Glutamatergic neuron (in vitro differentiated cells): ENCODE results near the gene CDR2L. TPM values are rescaled to one million over a fixed set of nuclear protein-coding genes. Genes with fewer than 3 reads are reported as not detected.

ENCODE experiments used
- DNase-seq: peaks from one replicate; pipeline ENCODE4 v3.0.0; 2022
- H3K27ac Mint-ChIP-seq: one replicate; pipeline ENCODE4 v1.8.0; 2020; ENCODE audit warnings: mild to moderate bottlenecking, mixed read lengths, inconsistent platforms; ENCODE audit not compliant: unreplicated experiment
- H3K27me3 Mint-ChIP-seq: one replicate; pipeline ENCODE4 v1.8.0; 2020; ENCODE audit warnings: mild to moderate bottlenecking, moderate library complexity, mixed read lengths, inconsistent platforms; ENCODE audit not compliant: unreplicated experiment
- H3K36me3 Mint-ChIP-seq: one replicate; pipeline ENCODE4 v1.8.0; 2020; ENCODE audit warnings: mild to moderate bottlenecking, mixed read lengths, inconsistent platforms; ENCODE audit not compliant: unreplicated experiment
- H3K4me1 Mint-ChIP-seq: one replicate; pipeline ENCODE4 v1.8.0; 2020; ENCODE audit warnings: mild to moderate bottlenecking, low read depth, mixed read lengths, inconsistent platforms; ENCODE audit not compliant: unreplicated experiment
- H3K4me3 Mint-ChIP-seq: one replicate; pipeline ENCODE4 v1.8.0; 2020; ENCODE audit warnings: mild to moderate bottlenecking, mixed read lengths, inconsistent platforms; ENCODE audit not compliant: unreplicated experiment
- H3K9me3 Mint-ChIP-seq: one replicate; pipeline ENCODE4 v1.8.0; 2020; ENCODE audit warnings: mild to moderate bottlenecking, moderate library complexity, mixed read lengths, inconsistent platforms; ENCODE audit not compliant: unreplicated experiment
- total RNA-seq: library from RNA; stranded (reverse); fragmentation: NEBNext Ultra II Directional; extraction: Animal tissue kit (Norgen Biotek cat#: 25700); gene quantifications from one replicate; pipeline ENCODE4 v1.2.1, GENCODE V29; 2021; ENCODE audit not compliant: unreplicated experiment
- TF ChIP-seq, protein P1 (sequence below): fragments of 200-600 bp; sonication (generic); IDR thresholded peaks from one replicate; pipeline ENCODE4 v1.5.0; 2021; ENCODE audit not compliant: partially characterized antibody, unreplicated experiment

The CDR2L gene
- total RNA-seq, 1 donor from 2014 or later: 59.4 TPM

DNA sequence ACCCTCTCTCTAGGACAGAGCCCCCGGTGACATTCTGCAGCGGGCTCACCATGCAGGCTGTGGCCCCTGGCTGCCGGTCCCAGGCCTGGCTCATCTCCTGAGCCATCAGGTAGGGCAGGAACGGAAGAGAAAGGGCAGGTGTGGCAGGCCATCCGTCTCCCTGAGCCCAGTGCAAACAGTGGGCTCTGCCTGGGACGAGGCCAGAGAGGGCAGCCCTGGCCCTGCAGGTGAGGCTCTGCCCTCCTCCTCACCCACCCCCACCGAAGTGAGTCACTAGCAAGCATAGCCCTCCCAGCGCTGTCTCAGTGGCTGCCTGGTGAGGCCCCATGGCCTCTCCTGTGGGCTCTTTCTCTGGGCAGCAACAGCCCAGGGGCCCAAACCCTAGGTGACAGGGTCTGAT lies 37.2 kb upstream of the CDR2L start:
- TF ChIP-seq, protein P1, sequence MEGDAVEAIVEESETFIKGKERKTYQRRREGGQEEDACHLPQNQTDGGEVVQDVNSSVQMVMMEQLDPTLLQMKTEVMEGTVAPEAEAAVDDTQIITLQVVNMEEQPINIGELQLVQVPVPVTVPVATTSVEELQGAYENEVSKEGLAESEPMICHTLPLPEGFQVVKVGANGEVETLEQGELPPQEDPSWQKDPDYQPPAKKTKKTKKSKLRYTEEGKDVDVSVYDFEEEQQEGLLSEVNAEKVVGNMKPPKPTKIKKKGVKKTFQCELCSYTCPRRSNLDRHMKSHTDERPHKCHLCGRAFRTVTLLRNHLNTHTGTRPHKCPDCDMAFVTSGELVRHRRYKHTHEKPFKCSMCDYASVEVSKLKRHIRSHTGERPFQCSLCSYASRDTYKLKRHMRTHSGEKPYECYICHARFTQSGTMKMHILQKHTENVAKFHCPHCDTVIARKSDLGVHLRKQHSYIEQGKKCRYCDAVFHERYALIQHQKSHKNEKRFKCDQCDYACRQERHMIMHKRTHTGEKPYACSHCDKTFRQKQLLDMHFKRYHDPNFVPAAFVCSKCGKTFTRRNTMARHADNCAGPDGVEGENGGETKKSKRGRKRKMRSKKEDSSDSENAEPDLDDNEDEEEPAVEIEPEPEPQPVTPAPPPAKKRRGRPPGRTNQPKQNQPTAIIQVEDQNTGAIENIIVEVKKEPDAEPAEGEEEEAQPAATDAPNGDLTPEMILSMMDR: no peak
- Mint-ChIP-seq H3K27ac (no peak overlapping the region), H3K4me1 (no peaks in the 10 kb centered on the region), H3K27me3 (peaks cover 12% of the 10 kb centered on the region), H3K4me3 (no peak overlapping the region), H3K36me3 (no peaks in the 10 kb centered on the region), H3K9me3 (peaks cover 2% of the 10 kb centered on the region)
- DNase-seq: no peak

DNA sequence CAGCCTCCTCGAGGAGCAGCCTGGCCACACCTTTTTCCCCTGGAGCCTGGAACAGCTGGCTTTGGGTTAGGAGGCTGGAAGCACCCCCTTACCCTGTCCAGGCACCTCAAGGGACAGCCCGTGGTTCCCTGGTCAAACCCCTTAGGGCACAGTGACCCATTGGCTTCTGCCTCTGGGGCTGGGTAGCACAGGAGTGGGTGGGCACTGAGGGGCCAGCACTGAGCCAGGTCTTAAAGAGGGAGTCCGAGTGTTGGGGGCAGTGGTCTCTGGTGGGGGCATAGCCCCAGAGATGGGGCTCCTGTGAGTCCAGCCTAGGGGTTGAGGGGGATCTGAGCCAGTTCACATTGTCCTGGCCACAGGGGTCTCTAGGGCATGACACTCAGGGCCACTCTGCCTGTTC lies 36.4 kb upstream of the CDR2L start:
- Mint-ChIP-seq H3K4me1 (no peaks in the 10 kb centered on the region), H3K27ac (no peak overlapping the region), H3K9me3 (peaks cover 2% of the 10 kb centered on the region), H3K27me3 (peaks cover 8% of the 10 kb centered on the region), H3K4me3 (no peak overlapping the region), H3K36me3 (no peaks in the 10 kb centered on the region)
- DNase-seq: no peak
- TF ChIP-seq, protein P1: no peak

DNA sequence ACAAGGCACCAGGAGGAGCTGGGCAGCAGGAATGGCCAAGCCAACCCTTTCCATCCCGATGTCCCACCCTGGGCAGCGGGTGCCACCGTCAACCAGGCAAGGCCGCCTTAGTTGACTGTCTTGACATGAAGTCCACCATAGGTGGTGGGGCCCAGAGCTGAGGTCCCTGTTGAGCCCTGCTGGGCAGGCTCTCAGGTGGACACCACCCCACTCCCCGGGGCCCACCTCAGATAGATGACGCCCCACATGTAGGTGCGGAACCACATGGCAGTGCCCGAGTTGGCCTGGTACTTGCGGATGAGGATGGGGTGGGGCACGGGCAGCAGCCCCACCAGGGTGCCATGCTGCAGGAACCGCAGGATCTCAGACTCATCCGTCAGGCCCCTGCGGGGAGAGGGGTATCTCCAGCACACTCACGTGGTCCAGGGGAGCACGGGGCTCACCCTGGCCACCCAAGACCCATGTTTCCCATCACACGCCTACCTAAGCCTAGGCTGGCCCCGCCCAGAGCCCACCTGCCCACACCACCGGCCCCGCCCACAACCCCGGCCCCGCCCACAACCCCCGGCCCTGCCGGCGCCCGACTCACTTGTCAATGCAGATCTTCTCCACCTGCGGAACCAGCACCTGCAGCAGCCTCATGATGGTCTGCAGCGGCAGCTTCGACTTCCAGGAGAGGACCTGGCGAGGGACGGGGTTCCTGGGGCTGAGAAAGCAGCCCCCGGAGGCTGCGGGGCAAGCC lies 35.6 kb upstream of the CDR2L start:
- Mint-ChIP-seq H3K9me3 (peaks cover 2% of the 10 kb centered on the region), H3K27me3 (peaks cover 8% of the 10 kb centered on the region), H3K4me3 (no peak overlapping the region), H3K4me1 (no peaks in the 10 kb centered on the region), H3K27ac (no peak overlapping the region), H3K36me3 (no peaks in the 10 kb centered on the region)
- DNase-seq: no peak
- TF ChIP-seq, protein P1: no peak

DNA sequence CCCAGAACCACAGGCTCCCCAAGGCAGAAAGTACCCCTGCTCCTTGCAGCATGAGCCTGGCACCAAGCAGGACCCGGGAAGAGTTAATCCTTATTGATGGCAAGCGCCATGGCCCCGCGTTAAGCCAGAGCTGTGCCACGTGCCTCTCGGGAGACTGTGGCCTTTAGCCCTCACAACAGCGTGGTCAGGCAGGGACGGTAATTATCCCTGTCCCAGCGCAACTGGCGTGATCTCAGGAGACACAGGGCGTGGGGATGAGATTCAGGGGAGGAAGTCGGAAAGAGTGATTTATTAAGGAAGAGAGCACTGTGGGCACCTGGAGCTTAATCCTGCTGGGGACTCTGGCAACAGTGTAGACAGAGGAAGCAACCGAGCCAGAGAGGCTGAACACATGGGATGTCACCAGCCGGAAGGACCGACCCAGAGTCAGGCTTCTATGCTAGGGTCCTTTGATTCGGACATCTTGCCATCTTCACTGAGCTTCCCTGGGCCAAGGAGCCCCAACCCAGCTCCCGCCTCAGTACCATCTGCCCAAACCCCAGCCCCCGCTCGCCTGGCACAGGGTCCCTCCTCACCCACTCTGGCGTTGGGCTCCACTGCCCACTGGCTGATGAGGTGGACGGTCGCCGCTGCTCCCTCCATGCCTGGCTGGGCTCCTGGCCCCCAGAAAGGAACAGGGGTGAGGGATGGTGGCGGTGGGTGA lies 34.9 kb upstream of the CDR2L start:
- Mint-ChIP-seq H3K36me3 (no peaks in the 10 kb centered on the region), H3K9me3 (peaks cover 2% of the 10 kb centered on the region), H3K27ac (no peak overlapping the region), H3K4me1 (no peaks in the 10 kb centered on the region), H3K4me3 (no peak overlapping the region), H3K27me3 (peaks cover 8% of the 10 kb centered on the region)
- no peak for DNase-seq
- TF ChIP-seq, protein P1: no peak

DNA sequence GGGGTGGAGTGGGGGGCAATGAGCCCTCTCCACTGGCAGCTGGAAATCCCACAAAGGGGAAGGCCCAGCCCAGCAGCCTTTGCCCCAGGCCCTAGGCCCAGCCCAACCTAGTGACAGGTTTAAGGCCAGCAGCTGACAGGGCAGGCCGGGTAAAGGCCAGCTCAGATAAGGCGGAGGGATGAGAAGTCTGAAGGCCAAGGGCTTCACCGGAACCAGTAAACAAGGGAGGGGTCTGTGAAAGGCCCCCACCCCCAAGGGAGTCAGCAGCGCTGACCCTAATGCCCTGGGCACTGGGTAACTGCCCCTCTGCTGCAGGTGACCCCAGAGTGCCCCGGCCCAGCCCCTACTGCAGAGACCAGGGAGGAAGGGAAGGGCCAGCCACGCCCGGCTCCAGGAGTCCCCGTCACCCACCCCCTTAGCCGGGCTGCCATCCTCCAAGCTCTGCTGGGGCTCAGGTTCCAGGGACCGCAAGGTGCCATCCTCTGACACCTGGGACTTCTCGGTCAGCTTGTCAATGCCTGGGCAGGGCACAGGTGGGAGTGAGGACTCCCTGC lies 34.2 kb upstream of the CDR2L start:
- Mint-ChIP-seq H3K36me3 (no peaks in the 10 kb centered on the region), H3K27me3 (peaks cover 9% of the 10 kb centered on the region), H3K9me3 (peaks cover 5% of the 10 kb centered on the region), H3K4me1 (peaks cover 2% of the 10 kb centered on the region), H3K27ac (no peak overlapping the region), H3K4me3 (no peak overlapping the region)
- DNase-seq: no peak
- TF ChIP-seq, protein P1: no peak
